Fibroblast of skin of back (primary cell): Measurements from ENCODE around the gene NSMCE4A. TPM values are rescaled to one million over a fixed set of nuclear protein-coding genes. Genes with fewer than 3 reads are reported as not detected.
A peak's percentile ranks its signal among the peaks of the same experiment; 100 is the strongest.
"Not testable (repeated sequence)": the region's sequence is repeated elsewhere in the genome, so short reads cannot be mapped to it uniquely, and the experiment has no call there.

Experiments
- DNase-seq: peaks from one replicate; pipeline ENCODE4 v3.0.0-alpha.2; 2013
- polyA plus RNA-seq, 2 experiments: library from polyadenylated mRNA; unstranded; fragments of 120-200 nt; gene quantifications; one replicate each; pipeline ENCODE4 v1.2.1, GENCODE V29; 2013; ENCODE audit not compliant: insufficient read length in 2 of 2

Gene NSMCE4A
- polyA plus RNA-seq (2013, experiment 1 of 2; ENCODE audit: insufficient read length): 27.5 TPM
- polyA plus RNA-seq (2013, experiment 2 of 2; ENCODE audit: insufficient read length): 14.6 TPM

GRCh38 chr10:121974535-121975294 is at the start of gene NSMCE4A:
Gene NSMCE4A, minus strand, starts transcription at chr10:121975217. Its CDS starts 52 bp downstream, at chr10:121975165.
- peak; percentile 77 for DNase-seq

- not testable (repeated sequence) for DNase-seq
Observed at GRCh38 chr10:122023257-122023656, 48.2 kb upstream of the NSMCE4A start.

GRCh38 chr10:122022276-122022675 is 47.3 kb upstream of the NSMCE4A start:
- DNase-seq: no peak

- DNase-seq: no peak
Observed at GRCh38 chr10:122021828-122022227, 46.8 kb upstream of the NSMCE4A start.

- no peak for DNase-seq
Observed at GRCh38 chr10:122021379-122021778, 46.4 kb upstream of the NSMCE4A start.

- no peak for DNase-seq
Observed at GRCh38 chr10:122020226-122020625, 45.2 kb upstream of the NSMCE4A start.

GRCh38 chr10:122019414-122019975 is 44.5 kb upstream of the NSMCE4A start:
- DNase-seq: no peak

GRCh38 chr10:122018951-122019413 is 44.0 kb upstream of the NSMCE4A start:
- DNase-seq: no peak

GRCh38 chr10:122018491-122018890 is 43.5 kb upstream of the NSMCE4A start:
- no peak for DNase-seq

GRCh38 chr10:122017926-122018325 is 42.9 kb upstream of the NSMCE4A start:
- DNase-seq: not testable (repeated sequence)

- DNase-seq: no peak
Observed at GRCh38 chr10:122014652-122015248, 39.7 kb upstream of the NSMCE4A start.

GRCh38 chr10:122013311-122013780 is 38.3 kb upstream of the NSMCE4A start:
- DNase-seq: no peak

- DNase-seq: no peak
Observed at GRCh38 chr10:122012731-122013130, 37.7 kb upstream of the NSMCE4A start.

GRCh38 chr10:122010405-122011050 is 35.5 kb upstream of the NSMCE4A start:
- no peak for DNase-seq

- no peak for DNase-seq
Observed at GRCh38 chr10:122007415-122007814, 32.4 kb upstream of the NSMCE4A start.

- no peak for DNase-seq
Observed at GRCh38 chr10:122001698-122002097, 26.7 kb upstream of the NSMCE4A start.

GRCh38 chr10:121999301-121999700 is 24.3 kb upstream of the NSMCE4A start:
- DNase-seq: no peak

GRCh38 chr10:121998462-121998861 is 23.4 kb upstream of the NSMCE4A start:
- DNase-seq: no peak

GRCh38 chr10:121994429-121994941 is 19.5 kb upstream of the NSMCE4A start:
- DNase-seq: no peak

- not testable (repeated sequence) for DNase-seq
Observed at GRCh38 chr10:121991727-121992126, 16.7 kb upstream of the NSMCE4A start.

- no peak for DNase-seq
Observed at GRCh38 chr10:121990015-121990677, 15.1 kb upstream of the NSMCE4A start.
